SK-N-SH (cell line): ENCODE measurements around the gene RALGDS.

Experiments
- CTCF ChIP-seq: fragments of 200-600 bp; sonication (generic); IDR thresholded peaks from 2 replicates; pipeline ENCODE4 v1.6.1; 2017; ENCODE audit warnings: antibody characterized with exemption, mild to moderate bottlenecking, moderate library complexity
- FOXM1 ChIP-seq: IDR thresholded peaks from 2 replicates; pipeline ENCODE4 v1.4.0; 2012; ENCODE audit warnings: low read depth, mild to moderate bottlenecking
- GABPA ChIP-seq: IDR thresholded peaks from 2 replicates; pipeline ENCODE4 v1.4.0; 2012; ENCODE audit warnings: low read depth, mild to moderate bottlenecking
- MXI1 ChIP-seq: IDR thresholded peaks from 2 replicates; pipeline ENCODE4 v1.6.1; 2012; ENCODE audit warnings: mild to moderate bottlenecking, low read depth, low read length, improper control_type of control experiment

- TF ChIP-seq FOXM1 (no peak), CTCF (no peak), MXI1 (no peak), GABPA (no peak)
These were observed 3.9 kb upstream of the RALGDS start for GRCh38 chr9:133124907-133125275.
